NCI-H1105 treated with DMSO at 0.1 percent for 48 hours (cell line): ENCODE data around the gene VAPA.

Experiments
- DNase-seq: peaks from one replicate; lab custom pipeline; 2025; lab: John Stamatoyannopoulos, UW

Gene VAPA

DNA sequence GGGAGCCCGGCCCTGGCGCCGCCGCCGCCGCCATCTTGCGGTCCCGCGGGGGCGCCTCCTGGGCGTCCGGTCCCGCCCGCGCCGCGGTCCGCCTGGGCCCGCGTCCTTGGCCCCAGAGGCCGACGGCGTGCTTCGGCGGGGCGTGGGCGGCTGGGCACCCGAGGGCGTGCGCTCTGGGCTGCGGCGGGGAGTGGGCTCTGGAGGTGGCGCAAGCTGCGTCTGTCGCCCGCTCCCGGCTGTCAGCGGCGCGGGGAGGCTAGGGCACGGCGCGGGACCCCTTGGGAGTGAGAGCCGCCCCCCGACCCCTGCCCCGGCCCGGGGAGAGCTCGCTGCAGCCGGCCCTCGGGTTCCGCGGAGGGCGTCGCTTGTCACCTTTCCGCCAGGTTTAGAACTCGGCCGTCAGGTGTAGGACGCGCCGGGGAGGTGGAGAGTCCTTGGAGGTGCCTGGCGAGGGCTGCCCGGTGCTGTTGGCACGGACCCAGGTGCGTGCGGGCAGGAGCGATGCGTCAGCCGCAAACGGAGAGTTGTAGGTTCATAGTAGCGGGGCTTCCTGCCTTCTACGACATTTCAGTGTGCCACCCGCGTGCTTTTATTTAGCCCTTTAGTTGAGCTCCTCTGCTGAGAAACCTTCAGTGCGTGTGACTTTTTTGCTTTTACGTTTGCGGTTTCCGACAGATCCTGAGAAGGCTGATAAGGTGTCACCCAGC is 921 bp downstream of the VAPA start:
- DNase-seq: peak; percentile 35

GRCh38 chr18:9915291-9916076 is 1.7 kb downstream of the VAPA start:
- DNase-seq: no peak

DNA sequence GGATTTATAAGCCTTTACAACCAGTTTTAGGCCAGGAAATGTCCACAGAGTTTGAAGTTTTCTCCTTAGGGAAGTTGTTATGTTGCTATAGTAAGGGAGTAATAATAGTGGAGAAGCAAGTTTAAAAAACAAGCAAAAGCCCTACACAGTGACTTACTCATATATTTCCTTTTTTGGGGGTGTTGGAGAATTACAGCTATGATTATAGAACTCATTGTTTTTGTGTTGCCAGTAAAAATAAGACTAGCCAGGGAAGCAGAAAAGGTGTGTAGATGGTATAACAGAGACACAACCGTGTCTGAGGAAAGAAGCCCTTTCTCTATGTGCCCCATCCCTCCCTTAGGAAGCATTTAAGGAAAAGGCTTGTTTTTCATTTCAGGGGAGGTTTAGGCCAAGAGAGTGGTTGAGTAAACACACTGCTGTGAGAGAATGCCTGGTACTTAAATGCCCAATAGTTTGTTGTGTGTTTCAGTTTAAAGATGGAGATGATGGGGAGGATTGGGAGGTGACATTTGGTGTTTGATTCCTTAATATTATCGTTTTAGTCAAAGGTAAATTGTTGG is 2.3 kb downstream of the VAPA start:
- DNase-seq: no peak

GRCh38 chr18:9916808-9917207 is 3.0 kb downstream of the VAPA start:
- no peak for DNase-seq

- DNase-seq: no peak
Measured at GRCh38 chr18:9918016-9918680, 4.3 kb downstream of the VAPA start.

DNA sequence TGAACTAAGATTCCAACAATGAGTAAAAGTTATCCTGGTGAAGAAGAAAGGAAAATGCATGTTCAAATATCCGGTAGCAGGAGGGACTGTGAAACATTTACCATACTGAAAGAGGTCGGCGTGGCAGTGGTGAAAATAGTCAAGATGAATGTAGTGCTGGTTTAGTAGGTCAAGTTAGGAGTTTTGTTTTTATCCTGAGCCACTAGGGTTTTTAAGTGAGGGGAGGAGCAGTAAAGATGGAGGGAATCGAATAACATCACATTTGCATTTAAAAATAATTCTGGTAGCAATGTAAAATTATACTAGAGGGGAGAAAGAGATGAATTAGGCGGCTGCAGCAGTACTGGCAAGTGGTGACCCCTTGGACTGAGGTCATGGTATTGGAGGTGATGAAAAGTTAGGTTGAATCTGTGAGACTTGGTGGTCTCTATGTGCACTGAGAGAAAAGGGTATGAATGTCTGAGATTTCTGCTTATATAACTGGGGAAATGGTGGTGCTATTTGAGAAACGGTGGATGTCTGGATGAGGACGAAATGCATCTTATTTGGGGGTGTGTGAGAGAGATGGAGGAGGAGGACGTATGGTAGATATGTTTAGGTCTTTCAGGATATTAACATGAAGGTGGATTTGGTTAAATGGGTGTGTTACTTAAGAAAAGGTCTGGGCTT is 5.9 kb downstream of the VAPA start:
- no peak for DNase-seq

GRCh38 chr18:9922592-9923311 is 8.9 kb downstream of the VAPA start:
- no peak for DNase-seq

DNA sequence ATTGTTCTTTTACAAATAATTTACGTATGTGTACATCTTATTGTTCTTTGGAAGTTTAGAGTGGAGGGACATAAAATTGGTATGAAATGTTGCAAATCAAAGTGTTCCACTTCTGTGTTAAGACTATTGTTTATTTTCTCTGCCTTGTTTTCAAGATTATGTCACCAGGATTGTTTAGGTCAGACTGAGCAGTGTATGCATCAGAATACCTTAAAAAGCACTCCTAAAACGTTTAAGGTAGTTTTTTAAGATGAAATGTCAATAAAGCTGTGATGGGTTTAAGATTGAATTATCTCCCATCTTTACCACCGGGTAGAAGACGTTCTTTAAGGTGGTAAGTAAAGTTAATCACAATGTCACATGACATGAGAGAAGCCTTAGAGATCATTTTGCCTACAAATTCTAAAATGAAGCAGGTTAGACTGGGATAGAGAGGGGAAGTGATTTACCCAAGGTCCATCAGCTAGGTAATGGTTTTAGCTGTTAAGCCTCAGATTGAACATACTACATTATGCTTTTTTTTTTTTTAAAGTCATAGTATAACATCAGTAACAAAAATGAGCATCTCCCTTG is 10.6 kb downstream of the VAPA start:
- no peak for DNase-seq

DNA sequence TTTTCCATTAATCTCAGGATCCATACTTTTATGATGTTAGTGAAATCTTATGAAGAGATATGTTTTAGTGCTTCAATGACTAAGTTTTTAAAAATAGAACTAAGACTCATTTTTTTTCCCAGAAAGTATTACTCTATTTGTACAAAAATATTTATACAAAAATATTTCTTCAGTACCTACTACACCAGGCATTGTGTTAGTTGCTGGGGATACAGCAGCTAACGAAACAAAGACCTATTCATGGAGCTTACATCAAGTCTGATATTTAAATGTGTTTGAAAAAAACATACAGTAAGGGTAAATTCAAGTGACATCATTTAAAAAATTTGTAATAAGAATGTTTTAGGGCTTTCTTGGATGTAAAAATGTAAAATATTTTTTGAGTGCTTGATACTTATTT is 11.6 kb downstream of the VAPA start:
- no peak for DNase-seq

- DNase-seq: no peak
Measured at GRCh38 chr18:9925795-9926194, 12.0 kb downstream of the VAPA start.

DNA sequence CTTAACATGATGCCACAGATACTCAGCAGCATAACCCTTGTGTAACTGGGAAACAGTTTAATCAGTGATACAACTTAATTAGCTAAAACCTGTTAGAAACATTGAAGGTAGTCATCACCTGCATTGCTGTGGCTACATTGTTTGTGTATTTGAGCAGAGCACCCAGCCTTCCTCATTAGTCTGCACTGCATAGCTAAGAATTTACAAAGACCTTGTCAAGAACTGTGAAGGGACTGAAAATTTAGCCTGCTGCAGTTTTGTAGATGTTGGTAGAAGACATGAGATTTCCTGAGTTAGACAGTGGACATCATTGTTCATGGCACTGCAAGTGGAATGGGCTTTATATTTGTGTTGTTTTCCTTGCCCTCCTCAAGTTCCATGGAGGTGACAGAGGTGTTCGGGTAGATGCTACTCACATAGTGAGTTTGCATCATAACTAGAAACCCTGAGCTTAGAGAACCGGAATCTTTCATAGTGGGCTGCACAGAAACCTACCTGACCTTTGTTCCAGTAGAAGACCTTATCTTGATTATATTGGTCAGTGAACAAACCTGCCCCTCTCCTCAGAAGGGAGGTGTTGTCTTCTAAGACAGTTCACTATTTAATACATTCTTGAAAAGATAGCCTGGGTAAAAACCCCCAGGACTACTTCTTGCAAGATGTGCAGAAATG is 12.5 kb downstream of the VAPA start:
- no peak for DNase-seq

- no peak for DNase-seq
Measured at GRCh38 chr18:9926977-9927376, 13.2 kb downstream of the VAPA start.

DNA sequence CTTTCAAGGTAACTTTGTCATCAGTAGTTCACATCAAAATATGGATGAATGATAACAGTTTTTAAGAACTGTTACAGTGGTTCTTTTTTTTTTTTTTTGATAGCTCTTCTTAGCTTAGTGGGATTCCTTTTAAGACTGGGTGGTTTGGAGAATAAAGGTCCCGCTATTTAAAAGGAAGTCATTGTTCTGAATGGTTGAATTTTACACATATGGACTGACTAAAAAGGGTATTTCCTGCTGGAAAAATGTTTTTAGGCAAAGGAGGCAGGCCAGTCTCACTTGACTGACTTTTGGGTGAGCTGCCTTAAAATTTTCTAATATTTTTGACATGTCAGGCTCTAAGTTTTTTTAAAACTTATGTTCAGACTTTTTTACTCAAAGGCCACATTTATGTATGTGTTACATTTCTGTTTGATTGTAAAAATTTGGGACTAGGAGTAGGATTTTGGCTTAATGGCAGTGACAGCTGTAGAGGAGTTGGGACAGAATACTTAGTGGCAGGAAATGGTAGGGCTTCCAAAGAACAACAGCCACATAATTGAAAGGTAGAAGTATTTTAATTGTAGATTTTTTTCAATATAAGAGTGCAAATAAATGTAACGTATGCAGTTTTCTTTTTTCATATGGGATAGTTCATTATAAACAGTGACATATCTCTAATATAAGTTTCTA is 13.7 kb downstream of the VAPA start:
- DNase-seq: no peak

GRCh38 chr18:9928646-9929259 is 14.9 kb downstream of the VAPA start:
- DNase-seq: no peak

GRCh38 chr18:9930299-9930884 is 16.6 kb downstream of the VAPA start:
- DNase-seq: no peak

DNA sequence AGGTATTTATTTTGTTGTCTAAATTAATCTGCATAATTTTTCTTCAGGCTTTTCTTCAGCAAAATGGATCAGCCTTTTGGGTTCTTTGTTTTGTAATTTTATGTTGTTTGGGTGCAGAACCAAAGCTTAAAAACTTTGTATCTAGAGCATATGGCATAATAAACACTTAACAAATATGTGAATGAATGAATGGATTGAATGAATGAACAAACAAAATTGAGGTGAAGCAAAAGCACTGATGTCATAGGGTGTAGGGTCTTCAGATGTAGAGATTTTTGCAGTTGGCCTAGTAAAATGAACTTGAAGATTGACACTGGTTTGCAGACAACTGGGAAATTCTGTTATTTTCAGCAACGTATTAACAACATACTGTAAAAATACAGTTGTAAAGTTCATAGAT is 17.3 kb downstream of the VAPA start:
- no peak for DNase-seq

GRCh38 chr18:9931678-9932077 is 17.9 kb downstream of the VAPA start:
- DNase-seq: no peak

DNA sequence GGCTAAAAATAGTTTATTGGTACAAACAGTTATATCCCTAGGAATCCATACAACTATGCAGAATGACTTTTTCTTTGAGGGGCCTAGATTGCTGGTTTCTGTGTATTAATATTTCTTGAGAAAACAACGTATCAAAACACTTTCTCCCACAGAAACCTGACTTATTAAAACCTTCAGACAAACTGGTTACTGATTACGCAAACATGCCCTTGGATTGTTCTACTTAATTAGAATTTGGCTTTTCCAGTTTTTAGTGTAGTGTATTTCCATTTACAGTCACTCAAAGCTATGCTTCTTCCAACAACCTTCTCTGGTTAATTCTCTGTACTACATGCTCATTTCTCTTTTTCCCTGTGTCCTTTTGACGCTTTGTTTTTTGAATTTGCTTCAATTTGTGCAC is 20.0 kb downstream of the VAPA start:
- no peak for DNase-seq

DNA sequence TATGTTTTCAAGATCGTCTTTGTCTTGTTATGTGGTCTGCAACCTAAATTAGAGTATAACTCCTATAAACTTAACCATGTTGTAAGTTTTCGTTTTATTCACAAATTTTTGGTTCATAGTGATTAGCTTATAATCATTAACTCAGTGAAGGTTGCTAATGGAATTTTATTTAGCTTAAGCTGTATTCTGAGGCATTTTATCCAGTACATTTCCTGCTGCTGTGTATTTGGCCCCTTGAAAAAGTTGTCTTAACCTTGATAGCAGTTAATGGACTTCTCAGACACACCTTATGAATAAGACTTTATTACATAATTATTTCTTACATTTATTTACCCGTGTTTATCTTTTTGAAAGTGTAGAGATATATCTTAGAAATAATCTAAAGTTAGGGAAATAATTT is 20.5 kb downstream of the VAPA start:
- no peak for DNase-seq
